A172 (cell line): ENCODE measurements around the gene CSAD. TPM values are rescaled to one million over a fixed set of nuclear protein-coding genes. Genes with fewer than 3 reads are reported as not detected.
A peak's percentile ranks its signal among the peaks of the same experiment; 100 is the strongest.

Experiments used
- DNase-seq: peaks from one replicate; pipeline ENCODE4 v3.0.0-alpha.2; 2015; ENCODE audit warnings: low spot score
- total RNA-seq: library from RNA; depleted of rRNA; stranded (reverse); fragments of >200 nt; shearing (Covaris generic); gene quantifications from 2 replicates; pipeline ENCODE4 v1.2.3, GENCODE V29; 2014

CSAD gene
- total RNA-seq, 1 experiment from 2014 or later: 9.2 TPM

- DNase-seq: no peak
Measured at GRCh38 chr12:53199700-53200099, 19.0 kb upstream of the CSAD start.

- no peak for DNase-seq
Measured at GRCh38 chr12:53198486-53199110, 17.9 kb upstream of the CSAD start.

- no peak for DNase-seq
Measured at GRCh38 chr12:53197011-53197640, 16.4 kb upstream of the CSAD start.

- DNase-seq: no peak
Measured at GRCh38 chr12:53196486-53196885, 15.8 kb upstream of the CSAD start.

- peak; percentile 25 for DNase-seq
Measured at GRCh38 chr12:53195516-53196420, 15.0 kb upstream of the CSAD start.

- DNase-seq: no peak
Measured at GRCh38 chr12:53194973-53195372, 14.2 kb upstream of the CSAD start.

GRCh38 chr12:53193985-53194716 is 13.4 kb upstream of the CSAD start:
- no peak for DNase-seq

GRCh38 chr12:53193040-53193439 is 12.3 kb upstream of the CSAD start:
- DNase-seq: no peak

GRCh38 chr12:53192531-53193021 is 11.9 kb upstream of the CSAD start:
- DNase-seq: no peak

GRCh38 chr12:53191885-53192530 is 11.3 kb upstream of the CSAD start:
- DNase-seq: no peak

- no peak for DNase-seq
Measured at GRCh38 chr12:53191096-53191884, 10.6 kb upstream of the CSAD start.

- DNase-seq: peak; percentile 35
Measured at GRCh38 chr12:53190108-53190729, 9.5 kb upstream of the CSAD start.

- DNase-seq: no peak
Measured at GRCh38 chr12:53187145-53187899, 6.6 kb upstream of the CSAD start.

GRCh38 chr12:53186745-53187144 is 6.0 kb upstream of the CSAD start:
- no peak for DNase-seq

- no peak for DNase-seq
Measured at GRCh38 chr12:53185582-53186153, 4.9 kb upstream of the CSAD start.

GRCh38 chr12:53184828-53185227 is 4.1 kb upstream of the CSAD start:
- DNase-seq: no peak

GRCh38 chr12:53182903-53183302 is 2.2 kb upstream of the CSAD start:
- no peak for DNase-seq

- DNase-seq: no peak
Measured at GRCh38 chr12:53181935-53182334, 1.2 kb upstream of the CSAD start.
